ENCODE data around the gene IL22RA1.

GRCh38 chr1:24154215-24154614 lies 11.3 kb upstream of the IL22RA1 start:
- TF ChIP-seq POLR2AphosphoS5 (IDR thresholded peaks at IDR 0.05; ENCODE audit: borderline replicate concordance, low read depth, low read length) (no peak), EZH2 (IDR thresholded peaks at IDR 0.05) (no peak)

All from SK-N-MC (cell line).